Esophagus muscularis mucosa (tissue), 4 donors: ENCODE measurements around the gene KCNG1. TPM values are rescaled to one million over a fixed set of nuclear protein-coding genes. Genes with fewer than 3 reads are reported as not detected.

Experiments used
- DNase-seq: peaks from one replicate; pipeline ENCODE4 v3.0.0-alpha.2; 2017; ENCODE audit errors: extremely low spot score
- H3K27ac ChIP-seq, 4 donors: fragments of 200-600 bp; sonication (generic); replicated peaks in 1 of 4; 1 replicate in 3 of 4; 2 replicates in 1 of 4; pipeline ENCODE4 v1.5.1; 2016 to 2019; ENCODE audit warnings: mild to moderate bottlenecking in 1 of 4
- H3K27me3 ChIP-seq, 4 donors: fragments of 200-600 bp; sonication (generic); one replicate each; pipeline versions ENCODE4 v1.5.1 to v1.6.0; 2016 to 2019
- H3K36me3 ChIP-seq, 4 donors: fragments of 200-600 bp; sonication (generic); one replicate each; pipeline ENCODE4 v1.5.1; 2016 to 2019
- H3K4me1 ChIP-seq, 4 donors: fragments of 200-600 bp; sonication (generic); one replicate each; pipeline ENCODE4 v1.5.1; 2016 to 2019
- H3K4me3 ChIP-seq, 4 donors: fragments of 200-600 bp; sonication (generic); 1 replicate in 2 of 4; 2 replicates in 2 of 4; pipeline ENCODE4 v1.5.1; 2016 to 2019; ENCODE audit warnings: mild to moderate bottlenecking in 4 of 4, moderate library complexity in 1 of 4
- H3K9me3 ChIP-seq, 4 donors: fragments of 200-600 bp; sonication (generic); 1 replicate in 3 of 4; 2 replicates in 1 of 4; pipeline ENCODE4 v1.5.1; 2016 to 2019
- CTCF ChIP-seq, 3 experiments: fragments of 200-600 bp in 2 of 3; fragments of 450-650 bp in 1 of 3; sonication (generic) in 2 of 3; IDR thresholded peaks; one replicate each; pipeline ENCODE4 v1.5.1; 2017 to 2019; ENCODE audit warnings: antibody characterized with exemption in 3 of 3, mild to moderate bottlenecking in 2 of 3, moderate library complexity in 1 of 3
- EP300 ChIP-seq: sonication (generic); formaldehyde crosslinking; IDR thresholded peaks from one replicate; pipeline ENCODE4 v1.6.1; 2017; ENCODE audit warnings: antibody characterized with exemption
- POLR2A ChIP-seq: fragments of 450-650 bp; IDR thresholded peaks from one replicate; pipeline ENCODE4 v1.6.1; 2017; ENCODE audit warnings: antibody characterized with exemption, moderate library complexity, mild to moderate bottlenecking, low read depth
- POLR2AphosphoS5 ChIP-seq, 2 donors: sonication (generic); formaldehyde crosslinking; IDR thresholded peaks; one replicate each; pipeline ENCODE4 v1.6.1; 2017; ENCODE audit warnings: antibody characterized with exemption in 2 of 2
- WGBS: methylation state at CpG from one replicate; pipeline ENCODE4 v1.1.5; 2018; 5-methylcytosine and 5-hydroxymethylcytosine counted together
- intact Hi-C: fragments of 100-400 bp; cut with DNase I; formaldehyde crosslinking; loops from one replicate; pipeline ENCODE4 v1.15.1; 2023
- total RNA-seq, 4 donors: library from RNA; depleted of rRNA; stranded (reverse); fragments of >200 nt; gene quantifications; one replicate each; pipeline versions ENCODE4 v1.1.0 to v1.2.1, GENCODE V29; 2016

The KCNG1 gene
- total RNA-seq, 4 donors from 2014 or later = 0.42 to 2.2 (median 0.64) TPM

DNA sequence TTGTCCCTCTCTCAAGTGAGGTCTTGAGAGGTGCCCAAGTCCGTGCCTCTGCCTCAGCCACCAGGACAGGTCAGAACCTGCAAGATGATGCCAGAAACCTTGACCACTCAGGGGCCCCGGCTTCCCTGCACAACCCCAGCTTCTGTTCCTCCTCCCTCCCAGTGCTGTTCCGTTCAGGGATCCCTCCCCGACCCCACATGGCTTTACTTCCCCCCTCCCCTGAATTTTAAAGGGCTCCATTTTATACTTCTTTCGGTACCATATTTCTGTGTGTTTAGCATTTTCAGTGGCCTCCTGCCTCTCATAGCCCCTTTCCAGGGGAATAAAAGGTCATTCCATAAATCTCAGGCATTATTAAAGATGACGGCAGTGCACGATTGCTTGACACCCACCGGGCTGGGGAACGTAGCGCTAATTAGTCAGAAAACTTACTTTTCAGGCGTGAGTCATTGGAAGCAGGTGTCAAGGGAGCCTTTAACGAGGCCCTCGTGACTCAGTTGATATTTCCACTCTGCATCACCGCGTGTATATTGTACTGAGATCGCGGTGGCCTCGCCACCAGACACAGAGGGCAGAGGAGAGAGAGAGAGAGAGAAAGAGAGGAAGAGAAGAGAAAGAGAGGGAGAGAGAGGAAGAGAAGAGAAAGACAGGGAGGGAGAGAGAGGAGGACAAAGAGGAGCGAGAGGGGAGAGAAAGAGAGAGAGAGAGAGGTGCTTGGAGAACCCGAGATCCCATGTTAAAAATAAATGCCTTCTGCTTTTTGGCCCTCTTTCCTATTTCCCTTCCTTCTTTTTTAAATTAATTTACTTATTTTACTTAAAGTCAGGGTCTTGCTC, 21.3 kb downstream of the KCNG1 start:
- Histone ChIP-seq H3K27me3 (peaks cover 0 to 50% (median 0%) of the 10 kb centered on the region in 4 donors), H3K9me3 (no peaks in the 10 kb centered on the region), H3K36me3 (no peaks in the 10 kb centered on the region), H3K4me3 (no peak overlapping the region), H3K27ac (no peak overlapping the region), H3K4me1 (no peaks in the 10 kb centered on the region)
- TF ChIP-seq CTCF (IDR thresholded peaks at IDR 0.05) (no peak), EP300 (no peak), POLR2A (no peak), POLR2AphosphoS5 (IDR thresholded peaks at IDR 0.05) (no peak)
- intact Hi-C loops = no loop called here
- DNase-seq = no peak
- 84% methylated on average over 20 of the region's 20 CpGs for WGBS

DNA sequence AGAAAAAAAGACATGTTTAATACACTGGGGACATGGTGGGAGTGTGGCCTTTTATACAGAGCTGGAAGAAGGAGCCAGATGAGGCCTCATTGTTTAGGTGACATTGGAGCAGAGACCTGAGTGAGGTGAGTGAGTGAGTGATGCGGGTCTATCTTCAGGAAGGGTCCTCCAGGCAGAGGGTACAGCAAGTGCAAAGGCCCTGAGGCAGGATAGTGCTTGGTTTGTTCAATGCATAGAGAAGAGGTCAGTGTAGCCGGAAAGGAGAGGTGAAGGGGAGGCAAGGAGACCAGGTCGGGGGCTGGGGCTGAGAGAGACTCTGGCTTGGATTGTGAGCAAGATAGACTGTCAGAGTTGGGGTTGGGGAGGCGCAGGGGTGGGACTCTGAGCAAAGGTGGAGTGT, 23.6 kb downstream of the KCNG1 start:
- DNase-seq = no peak
- 92% methylated on average over 4 of the region's 4 CpGs for WGBS
- no peaks in the 10 kb centered on the region for H3K9me3 ChIP-seq
- H3K36me3 ChIP-seq = no peaks in the 10 kb centered on the region
- no peak overlapping the region for H3K27ac ChIP-seq
- intact Hi-C loops = no loop called here
- no peak overlapping the region for H3K4me3 ChIP-seq
- peaks cover 0 to 48% (median 0%) of the 10 kb centered on the region in 4 donors for H3K27me3 ChIP-seq
- no peaks in the 10 kb centered on the region for H3K4me1 ChIP-seq
- TF ChIP-seq CTCF (IDR thresholded peaks at IDR 0.05) (no peak), POLR2A (no peak), POLR2AphosphoS5 (IDR thresholded peaks at IDR 0.05) (no peak), EP300 (no peak)

DNA sequence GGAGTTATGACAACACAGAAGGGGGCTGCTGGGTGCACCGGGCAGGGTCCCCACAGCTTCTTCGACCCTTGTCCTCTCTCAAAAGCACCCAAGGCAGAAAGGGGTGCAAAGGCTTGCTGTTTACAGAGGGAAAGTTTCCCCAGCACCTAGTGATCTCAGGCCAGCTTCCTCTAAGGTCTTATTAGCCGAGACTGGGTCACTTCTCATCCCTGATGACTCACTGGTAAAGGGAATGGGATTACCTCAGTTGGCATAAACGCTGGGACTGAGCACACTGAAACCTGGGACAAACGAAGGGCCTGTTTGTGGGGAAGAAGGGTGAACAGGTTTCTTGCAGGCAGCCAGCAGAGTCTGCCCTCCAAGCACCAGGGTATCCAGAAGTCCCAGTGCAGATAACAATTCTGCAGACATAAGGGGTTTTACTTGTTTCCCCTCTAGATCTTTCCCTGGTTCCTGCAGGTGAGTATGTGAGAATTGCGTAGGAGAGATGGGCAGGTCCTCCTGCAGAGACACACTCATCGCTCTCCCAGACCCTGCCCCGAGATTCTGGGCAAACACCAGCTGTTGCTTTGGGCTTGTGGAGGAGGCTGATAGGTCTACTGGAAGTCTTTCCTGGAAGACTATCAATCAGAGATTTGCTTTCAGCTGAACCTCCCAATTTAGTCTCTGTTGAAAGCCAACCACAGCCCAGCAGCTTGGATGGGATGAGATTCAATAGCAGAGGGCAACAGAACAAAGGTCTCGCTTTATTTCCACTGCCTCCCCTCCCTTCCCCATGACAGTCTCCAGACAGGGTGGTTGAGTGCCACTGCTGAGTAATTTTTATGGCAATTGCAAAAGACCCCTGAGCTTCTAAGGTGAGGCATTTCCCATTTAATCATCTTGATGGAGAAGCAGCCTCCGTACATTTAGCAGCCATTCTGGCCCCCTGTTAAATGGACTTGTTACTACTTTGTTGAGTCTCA, 25.7 kb downstream of the KCNG1 start:
- H3K36me3 ChIP-seq = no peaks in the 10 kb centered on the region
- H3K27me3 ChIP-seq = peaks cover 0 to 41% (median 0%) of the 10 kb centered on the region in 4 donors
- no peaks in the 10 kb centered on the region for H3K9me3 ChIP-seq
- intact Hi-C loops = no loop called here
- TF ChIP-seq POLR2AphosphoS5 (IDR thresholded peaks at IDR 0.05) (no peak), POLR2A (no peak), EP300 (no peak), CTCF (IDR thresholded peaks at IDR 0.05) (no peak)
- 49% methylated on average over 10 of the region's 10 CpGs for WGBS
- no peak overlapping the region for H3K27ac ChIP-seq
- DNase-seq = no peak
- H3K4me1 ChIP-seq = no peaks in the 10 kb centered on the region
- H3K4me3 ChIP-seq = no peak overlapping the region

DNA sequence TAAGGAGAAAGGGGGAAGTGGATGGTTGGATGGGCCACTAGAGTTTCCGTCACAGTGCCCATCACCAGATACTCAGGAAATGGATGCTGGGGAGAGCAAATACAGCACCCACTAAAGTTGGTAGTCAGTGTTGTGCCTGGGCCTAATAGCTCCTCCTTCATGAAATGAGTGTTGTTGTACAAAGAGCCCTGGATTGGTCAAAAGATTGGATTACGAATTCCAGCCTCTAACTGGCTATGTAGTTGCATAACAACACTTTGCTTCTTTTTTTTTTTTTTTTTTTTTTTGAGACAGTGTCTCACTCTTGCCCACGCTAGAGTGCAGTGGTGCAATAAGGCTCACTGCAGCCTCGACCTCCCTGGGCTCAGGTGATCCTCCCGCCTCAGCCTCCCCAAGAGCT, 27.4 kb downstream of the KCNG1 start:
- peaks cover 0 to 53% (median 0%) of the 10 kb centered on the region in 4 donors for H3K27me3 ChIP-seq
- no peak for DNase-seq
- no peaks in the 10 kb centered on the region for H3K4me1 ChIP-seq
- 77% methylated on average over 5 of the region's 5 CpGs for WGBS
- H3K4me3 ChIP-seq = no peak overlapping the region
- no peaks in the 10 kb centered on the region for H3K36me3 ChIP-seq
- no peak overlapping the region for H3K27ac ChIP-seq
- intact Hi-C loops = no loop called here
- no peaks in the 10 kb centered on the region for H3K9me3 ChIP-seq
- TF ChIP-seq CTCF (IDR thresholded peaks at IDR 0.05) (no peak), POLR2AphosphoS5 (IDR thresholded peaks at IDR 0.05) (no peak), POLR2A (no peak), EP300 (no peak)
